Measurements from ENCODE around the gene SLC6A18. TPM values are rescaled to one million over a fixed set of nuclear protein-coding genes. Genes with fewer than 3 reads are reported as not detected.
A peak's percentile ranks its signal among the peaks of the same experiment; 100 is the strongest.

SLC6A18 gene
- total RNA-seq, 1 experiment from 2014 or later, result not detected

DNA sequence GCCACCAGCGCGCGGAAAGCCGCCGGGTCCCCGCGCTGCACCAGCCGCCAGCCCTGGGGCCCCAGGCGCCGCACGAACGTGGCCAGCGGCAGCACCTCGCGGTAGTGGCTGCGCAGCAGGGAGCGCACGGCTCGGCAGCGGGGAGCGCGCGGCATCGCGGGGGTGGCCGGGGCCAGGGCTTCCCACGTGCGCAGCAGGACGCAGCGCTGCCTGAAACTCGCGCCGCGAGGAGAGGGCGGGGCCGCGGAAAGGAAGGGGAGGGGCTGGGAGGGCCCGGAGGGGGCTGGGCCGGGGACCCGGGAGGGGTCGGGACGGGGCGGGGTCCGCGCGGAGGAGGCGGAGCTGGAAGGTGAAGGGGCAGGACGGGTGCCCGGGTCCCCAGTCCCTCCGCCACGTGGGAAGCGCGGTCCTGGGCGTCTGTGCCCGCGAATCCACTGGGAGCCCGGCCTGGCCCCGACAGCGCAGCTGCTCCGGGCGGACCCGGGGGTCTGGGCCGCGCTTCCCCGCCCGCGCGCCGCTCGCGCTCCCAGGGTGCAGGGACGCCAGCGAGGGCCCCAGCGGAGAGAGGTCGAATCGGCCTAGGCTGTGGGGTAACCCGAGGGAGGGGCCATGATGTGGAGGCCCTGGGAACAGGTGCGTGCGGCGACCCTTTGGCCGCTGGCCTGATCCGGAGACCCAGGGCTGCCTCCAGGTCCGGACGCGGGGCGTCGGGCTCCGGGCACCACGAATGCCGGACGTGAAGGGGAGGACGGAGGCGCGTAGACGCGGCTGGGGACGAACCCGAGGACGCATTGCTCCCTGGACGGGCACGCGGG, 69.9 kb downstream of the SLC6A18 start, which contains the start of gene TERT:
Gene TERT (minus strand): TSS at position 234 of the 815 bp plus-strand sequence. CDS start 79 bp downstream, at position 155.
- Histone ChIP-seq H3K9ac (ENCODE audit: low read length) (peak within 1 kb of the TSS; percentile 72), H3K27ac (ENCODE audit: low read length) (no peak within 1 kb of the TSS), H3K79me2 (ENCODE audit: low read length) (peaks cover 16% of the 10 kb centered on the region), H3K27me3 (ENCODE audit: low read length) (no peaks in the 10 kb centered on the region), H3K4me3 (ENCODE audit: low read length) (peak within 1 kb of the TSS; percentile 67), H3K4me1 (ENCODE audit: low read length) (peaks cover 26% of the 10 kb centered on the region), H2AFZ (ENCODE audit: low read length) (peak within 1 kb of the TSS; percentile 86; the same call in 1 of the 2 replicates), H4K20me1 (ENCODE audit: insufficient read depth, low read depth, low read length) (no peaks in the 10 kb centered on the region), H3K9me3 (ENCODE audit: low read length) (no peaks in the 10 kb centered on the region), H3K4me2 (ENCODE audit: low read depth, low read length, poor library complexity, severe bottlenecking) (peak within 1 kb of the TSS; percentile 89), H3K9me2 (replicated peaks; ENCODE audit: insufficient read depth, low read length) (no peaks in the 10 kb centered on the region), H3K36me3 (ENCODE audit: insufficient read depth, low read length) (no peaks in the 10 kb centered on the region)
- DNase-seq, result peak; percentile 92

DNA sequence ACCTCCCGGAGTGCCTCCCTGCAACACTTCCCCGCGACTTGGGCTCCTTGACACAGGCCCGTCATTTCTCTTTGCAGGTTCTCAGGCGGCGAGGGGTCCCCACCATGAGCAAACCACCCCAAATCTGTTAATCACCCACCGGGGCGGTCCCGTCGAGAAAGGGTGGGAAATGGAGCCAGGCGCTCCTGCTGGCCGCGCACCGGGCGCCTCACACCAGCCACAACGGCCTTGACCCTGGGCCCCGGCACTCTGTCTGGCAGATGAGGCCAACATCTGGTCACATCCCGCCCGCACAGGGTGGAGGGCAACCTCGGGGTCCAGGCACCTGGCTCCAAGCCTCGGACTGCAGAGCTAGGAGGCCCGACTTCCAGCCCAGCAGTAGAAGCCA, 70.5 kb downstream of the SLC6A18 start:
- Histone ChIP-seq H4K20me1 (ENCODE audit: insufficient read depth, low read depth, low read length) (no peaks in the 10 kb centered on the region), H3K4me1 (ENCODE audit: low read length) (peaks cover 26% of the 10 kb centered on the region), H3K27ac (ENCODE audit: low read length) (no peak overlapping the region), H3K9me3 (ENCODE audit: low read length) (no peaks in the 10 kb centered on the region), H2AFZ (ENCODE audit: low read length) (no peak overlapping the region), H3K4me3 (ENCODE audit: low read length) (no peak overlapping the region), H3K27me3 (ENCODE audit: low read length) (no peaks in the 10 kb centered on the region), H3K79me2 (ENCODE audit: low read length) (peaks cover 16% of the 10 kb centered on the region), H3K9ac (ENCODE audit: low read length) (no peak overlapping the region), H3K36me3 (ENCODE audit: insufficient read depth, low read length) (no peaks in the 10 kb centered on the region), H3K9me2 (replicated peaks; ENCODE audit: insufficient read depth, low read length) (no peaks in the 10 kb centered on the region), H3K4me2 (ENCODE audit: low read depth, low read length, poor library complexity, severe bottlenecking) (no peak overlapping the region)
- DNase-seq, result no peak

Other genes starting within 250 kb of the SLC6A18 start
- gene NKD2, start 216.6 kb upstream of the SLC6A18 start, total RNA-seq (2014; rRNA removed; shearing (Covaris generic); ENCODE audit: low replicate concordance), result not detected in 2 replicates
- 0.22 TPM in 1 of 2 replicates, not detected in the other for gene SLC12A7, start 113.3 kb upstream of the SLC6A18 start, total RNA-seq (2014; rRNA removed; shearing (Covaris generic); ENCODE audit: low replicate concordance)
- gene SLC6A19, start 23.8 kb upstream of the SLC6A18 start, total RNA-seq (2014; rRNA removed; shearing (Covaris generic); ENCODE audit: low replicate concordance), result not detected in 2 replicates
- gene TERT, start 69.7 kb downstream of the SLC6A18 start, total RNA-seq (2014; rRNA removed; shearing (Covaris generic); ENCODE audit: low replicate concordance), result 2.2 and 3.3 TPM in 2 replicates
- 141 and 164 TPM in 2 replicates for gene CLPTM1L, start 119.7 kb downstream of the SLC6A18 start, total RNA-seq (2014; rRNA removed; shearing (Covaris generic); ENCODE audit: low replicate concordance)
- gene SLC6A3, start 220.1 kb downstream of the SLC6A18 start, total RNA-seq (2014; rRNA removed; shearing (Covaris generic); ENCODE audit: low replicate concordance), result not detected in 2 replicates

Data from Karpas-422 (cell line).